Measurements from ENCODE around the gene C2orf49.
A peak's percentile ranks its signal among the peaks of the same experiment; 100 is the strongest.

Gene C2orf49

GRCh38 chr2:105307962-105308361, 29.4 kb upstream of the C2orf49 start:
- TF ChIP-seq CTCF (conservative IDR thresholded peaks at IDR 0.05): no peak
- H3K27ac ChIP-seq: no peak overlapping the region

GRCh38 chr2:105308382-105309146, 28.8 kb upstream of the C2orf49 start:
- TF ChIP-seq CTCF (conservative IDR thresholded peaks at IDR 0.05): no peak
- no peak overlapping the region for H3K27ac ChIP-seq

DNA sequence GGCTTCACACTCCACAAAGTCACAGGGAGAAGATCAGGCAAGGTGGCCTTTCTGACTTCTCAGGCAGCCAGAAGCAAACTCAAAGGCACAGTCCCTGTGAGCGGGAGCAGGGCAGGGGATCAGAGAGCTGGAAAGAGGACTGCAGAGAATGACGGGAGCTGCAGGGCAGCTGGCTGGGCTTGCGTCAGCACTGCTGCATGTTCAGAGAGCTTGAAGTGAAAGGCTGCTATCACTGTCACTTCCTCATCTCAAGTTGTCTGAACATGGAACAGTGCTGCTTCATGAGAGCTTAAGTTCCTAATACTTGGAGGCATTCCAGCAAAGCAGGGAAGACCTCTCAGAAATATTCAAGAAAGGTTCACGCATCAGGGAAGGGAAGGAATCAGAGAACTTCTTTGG, 28.2 kb upstream of the C2orf49 start:
- TF ChIP-seq CTCF (conservative IDR thresholded peaks at IDR 0.05): no peak
- H3K27ac ChIP-seq: no peak overlapping the region

- no peak for TF ChIP-seq CTCF (conservative IDR thresholded peaks at IDR 0.05)
- no peak overlapping the region for H3K27ac ChIP-seq
Measured at GRCh38 chr2:105313877-105314276, 23.5 kb upstream of the C2orf49 start.

DNA sequence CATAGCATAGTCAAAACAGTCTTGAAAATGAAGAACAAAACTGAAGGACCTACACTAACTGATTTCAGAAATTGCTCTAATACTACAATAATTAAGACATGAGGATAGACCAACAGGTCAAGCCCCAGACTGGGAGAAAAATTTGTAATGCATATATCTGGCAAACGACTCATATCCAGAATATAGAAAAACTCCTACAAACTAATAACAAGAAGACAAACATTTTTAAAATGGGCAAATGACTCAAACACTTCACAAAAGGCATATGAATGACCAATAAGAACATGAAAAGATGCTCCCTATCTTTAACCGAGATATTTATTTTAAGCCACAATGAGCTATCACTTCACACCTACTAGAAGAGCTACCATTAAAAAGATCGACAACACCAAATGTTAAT, 22.0 kb upstream of the C2orf49 start:
- H3K27ac ChIP-seq: no peak overlapping the region
- TF ChIP-seq CTCF (conservative IDR thresholded peaks at IDR 0.05): no peak

GRCh38 chr2:105317937-105318336, 19.4 kb upstream of the C2orf49 start:
- peak overlapping the region; percentile 19; the same call in 1 of the 2 replicates for H3K27ac ChIP-seq
- TF ChIP-seq CTCF (conservative IDR thresholded peaks at IDR 0.05): no peak

DNA sequence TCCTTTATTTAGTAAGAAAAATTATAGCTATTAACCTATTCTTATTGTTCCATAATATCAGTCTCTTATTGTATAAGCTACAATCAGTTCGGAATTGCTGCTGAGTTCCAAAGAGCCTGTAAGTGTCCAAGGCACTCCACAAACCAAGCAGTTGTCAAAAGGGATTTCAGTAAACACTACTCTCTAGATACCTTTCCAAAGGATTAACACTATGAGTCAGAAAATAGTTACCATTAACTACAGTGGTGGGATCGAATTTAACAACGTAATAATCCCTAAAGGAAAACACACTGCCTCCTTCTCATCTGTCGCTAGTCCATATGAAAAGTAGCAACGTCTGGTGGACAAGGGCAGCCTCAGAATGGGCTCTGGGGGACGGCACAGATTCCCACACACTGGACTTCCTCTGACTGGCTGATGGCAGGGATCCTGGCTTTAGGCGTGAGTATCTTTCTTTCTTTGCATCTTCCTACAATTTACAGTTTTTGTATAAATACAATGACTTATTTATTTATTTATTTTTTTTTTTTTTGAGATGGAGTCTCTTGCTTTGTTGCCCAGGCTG, 16.6 kb upstream of the C2orf49 start:
- no peak for TF ChIP-seq CTCF (conservative IDR thresholded peaks at IDR 0.05)

More for the DNA sequence above, 16.6 kb upstream of the C2orf49 start:
- H3K27ac ChIP-seq: no peak overlapping the region

Measured in VCaP (cell line).